GM19324 (cell line): ENCODE data around the gene GPBAR1.

Source experiments
- ATAC-seq: cut with Tn5 transposase; IDR thresholded peaks from one replicate; pipeline ENCODE4 v1.9.1; 2021; ENCODE audit warnings: mild to moderate bottlenecking, moderate library complexity; ENCODE audit not compliant: unreplicated experiment, low FRiP score

Gene GPBAR1

GRCh38 chr2:218282173-218282991, 21.6 kb downstream of the GPBAR1 start:
- ATAC-seq, result no peak

- ATAC-seq, result peak; percentile 54
Measured at GRCh38 chr2:218284106-218284811, 23.4 kb downstream of the GPBAR1 start.

- ATAC-seq, result no peak
Measured at GRCh38 chr2:218285604-218286003, 24.8 kb downstream of the GPBAR1 start.

- peak; percentile 58 for ATAC-seq
Measured at GRCh38 chr2:218286570-218287459, 26.0 kb downstream of the GPBAR1 start.

- no peak for ATAC-seq
Measured at GRCh38 chr2:218289639-218290315, 29.0 kb downstream of the GPBAR1 start.

- ATAC-seq, result peak; percentile 50
Measured at GRCh38 chr2:218290316-218291261, 29.8 kb downstream of the GPBAR1 start.

- ATAC-seq, result no peak
Measured at GRCh38 chr2:218291318-218292047, 30.7 kb downstream of the GPBAR1 start.

GRCh38 chr2:218292048-218293014, 31.5 kb downstream of the GPBAR1 start, which contains the start of gene TMBIM1:
Gene TMBIM1, minus strand, starts transcription at chr2:218292503. Its CDS starts 10,362 bp downstream, at chr2:218282141.
- peak; percentile 72 for ATAC-seq

GRCh38 chr2:218293715-218294429, 33.1 kb downstream of the GPBAR1 start:
- no peak for ATAC-seq

GRCh38 chr2:218294430-218295022, 33.7 kb downstream of the GPBAR1 start:
- no peak for ATAC-seq

- no peak for ATAC-seq
Measured at GRCh38 chr2:218295029-218295428, 34.2 kb downstream of the GPBAR1 start.

GRCh38 chr2:218296200-218296599, 35.4 kb downstream of the GPBAR1 start:
- ATAC-seq, result no peak

- no peak for ATAC-seq
Measured at GRCh38 chr2:218296847-218297246, 36.0 kb downstream of the GPBAR1 start.

GRCh38 chr2:218298314-218298875, 37.6 kb downstream of the GPBAR1 start:
- no peak for ATAC-seq

GRCh38 chr2:218300141-218300540, 39.3 kb downstream of the GPBAR1 start:
- ATAC-seq, result no peak
